Effector CD8-positive, alpha-beta T cell (primary cell): Measurements from ENCODE around the gene KRTAP10-9.
"Not testable (repeated sequence)": the region's sequence is repeated elsewhere in the genome, so short reads cannot be mapped to it uniquely, and the experiment has no call there.

Experiments used
- DNase-seq: peaks from one replicate; lab custom pipeline; 2025; lab: John Stamatoyannopoulos, UW

Gene KRTAP10-9

GRCh38 chr21:44639331-44639655, 12.4 kb downstream of the KRTAP10-9 start:
- no peak for DNase-seq

GRCh38 chr21:44640761-44641160, 13.9 kb downstream of the KRTAP10-9 start:
- DNase-seq: no peak

DNA sequence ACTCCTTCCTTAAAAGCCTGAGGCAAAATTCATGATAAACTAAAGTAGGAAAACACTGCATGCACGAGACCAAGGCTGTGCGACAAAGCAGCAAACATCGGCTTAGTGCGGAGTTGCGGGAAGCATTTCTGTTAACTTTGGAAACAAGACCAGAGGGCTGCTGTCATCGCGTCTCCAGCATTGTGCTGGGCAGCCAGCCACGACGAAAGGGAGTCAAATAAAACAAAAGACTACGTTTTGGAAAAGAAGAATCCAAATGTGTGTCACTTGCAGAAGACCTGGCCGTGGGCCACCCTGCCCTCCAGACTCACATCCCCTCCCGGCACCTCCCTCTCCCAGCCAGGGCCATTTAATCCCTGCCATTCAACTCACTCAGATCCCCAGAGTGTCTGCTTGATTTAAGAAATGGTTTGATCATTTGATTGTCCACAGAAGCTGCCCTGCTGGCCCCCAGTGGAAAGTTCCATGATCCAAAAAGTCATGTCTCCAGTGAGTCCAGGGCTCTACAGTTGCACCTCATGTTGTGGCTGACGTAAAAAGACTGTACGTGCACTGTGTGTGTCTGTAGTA, 16.9 kb downstream of the KRTAP10-9 start:
- no peak for DNase-seq

DNA sequence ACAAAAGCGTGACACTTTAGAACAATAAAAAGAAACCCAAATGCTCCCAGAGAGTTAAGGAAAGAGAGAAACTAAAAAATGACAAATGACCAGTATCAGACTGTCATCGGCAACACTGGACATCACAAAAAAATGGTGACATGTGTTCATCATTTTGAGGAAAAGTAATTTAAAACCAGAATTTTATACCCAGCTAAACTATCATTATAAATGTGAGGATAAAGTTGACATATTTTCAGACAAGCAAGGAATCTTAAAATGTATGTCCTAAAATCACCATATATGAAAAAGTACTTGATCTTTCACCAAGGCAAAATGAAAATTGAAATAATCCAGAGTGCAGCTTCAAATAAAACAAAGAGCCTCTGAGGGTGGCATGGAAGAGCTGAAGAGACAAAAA, 18.0 kb downstream of the KRTAP10-9 start:
- DNase-seq: no peak

DNA sequence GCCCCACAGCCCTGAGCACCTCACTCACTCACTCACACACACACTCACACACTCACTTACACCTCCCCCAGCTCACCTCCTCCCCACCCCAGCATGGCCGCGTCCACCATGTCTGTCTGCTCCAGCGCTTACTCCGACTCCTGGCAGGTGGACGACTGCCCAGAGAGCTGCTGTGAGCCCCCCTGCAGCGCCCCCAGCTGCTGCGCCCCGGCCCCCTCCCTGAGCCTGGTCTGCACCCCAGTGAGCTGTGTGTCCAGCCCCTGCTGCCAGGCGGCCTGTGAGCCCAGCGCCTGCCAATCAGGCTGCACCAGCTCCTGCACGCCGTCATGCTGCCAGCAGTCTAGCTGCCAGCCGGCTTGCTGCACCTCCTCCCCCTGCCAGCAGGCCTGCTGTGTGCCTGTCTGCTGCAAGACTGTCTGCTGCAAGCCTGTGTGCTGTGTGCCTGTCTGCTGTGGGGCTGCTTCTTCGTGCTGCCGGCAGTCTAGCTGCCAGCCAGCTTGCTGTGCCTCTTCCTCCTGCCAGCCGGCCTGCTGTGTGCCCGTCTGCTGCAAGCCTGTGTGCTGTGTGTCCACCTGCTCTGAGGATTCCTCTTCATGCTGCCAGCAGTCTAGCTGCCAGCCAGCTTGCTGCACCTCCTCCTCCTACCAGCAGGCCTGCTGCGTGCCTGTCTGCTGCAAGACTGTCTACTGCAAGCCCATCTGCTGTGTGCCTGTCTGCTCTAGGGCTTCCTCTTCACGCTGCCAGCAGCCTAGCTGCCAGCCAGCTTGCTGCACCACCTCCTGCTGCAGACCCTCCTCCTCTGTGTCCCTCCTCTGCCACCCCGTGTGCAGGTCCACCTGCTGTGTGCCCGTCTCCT, 19.7 kb downstream of the KRTAP10-9 start, which contains the start of gene KRTAP10-11:
KRTAP10-11 (plus strand) TSS at position 49 of the 856 bp plus-strand sequence; CDS start at position 94, 45 bp downstream.
- DNase-seq: not testable (repeated sequence)

DNA sequence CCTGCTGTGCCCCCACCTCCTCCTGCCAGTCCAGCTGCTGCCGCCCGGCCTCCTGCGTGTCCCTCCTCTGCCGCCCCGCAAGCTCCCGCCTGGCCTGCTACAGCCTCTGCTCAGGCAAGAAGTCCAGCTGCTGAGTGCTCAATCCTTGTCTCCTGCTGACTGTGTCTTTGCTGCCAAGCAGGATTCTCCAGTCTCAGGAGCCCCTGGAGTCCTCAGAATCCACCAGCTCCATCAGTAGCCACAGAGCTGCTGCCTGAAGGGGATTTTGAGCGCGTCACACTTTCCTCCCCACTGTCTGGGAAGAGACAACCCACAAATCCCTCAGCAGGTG, 20.3 kb downstream of the KRTAP10-9 start:
- no peak for DNase-seq

DNA sequence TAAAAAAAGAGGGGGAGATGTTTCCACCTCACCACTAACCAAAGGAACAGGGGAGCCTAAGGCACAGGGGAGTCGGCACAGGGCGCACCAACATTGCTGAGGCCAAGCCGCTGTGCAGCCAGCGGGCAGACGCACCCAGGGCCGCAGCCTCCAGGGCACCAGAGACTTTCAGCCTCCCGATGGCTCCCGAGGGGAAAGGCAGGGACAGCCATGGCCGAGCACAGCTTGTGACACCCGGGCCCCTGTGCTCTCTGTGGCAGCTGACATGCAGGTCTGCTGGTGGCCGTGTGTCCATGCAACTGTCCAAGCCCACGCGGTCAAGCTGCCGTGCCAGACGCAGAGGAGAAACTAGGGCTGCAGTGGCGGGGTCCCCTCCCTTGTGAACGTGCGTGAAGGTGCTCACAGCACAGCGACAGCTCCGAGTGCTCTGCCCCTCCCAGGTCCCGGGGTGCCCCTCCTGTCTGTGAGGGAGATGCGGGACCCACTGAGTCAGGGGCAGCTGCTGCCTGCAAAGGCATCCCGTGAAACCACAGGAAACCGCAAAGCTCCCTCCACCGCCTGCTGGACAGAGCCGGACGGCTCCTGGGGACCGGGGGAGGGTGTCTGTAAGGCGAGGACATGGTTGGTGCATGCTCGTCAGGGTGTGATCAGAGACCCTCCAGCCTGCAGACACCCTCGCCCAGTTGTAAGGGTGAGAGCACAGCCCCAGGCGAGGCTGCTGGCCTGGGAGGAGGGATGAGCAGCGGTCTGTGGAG, 21.8 kb downstream of the KRTAP10-9 start:
- DNase-seq: no peak

GRCh38 chr21:44649521-44650100, 22.7 kb downstream of the KRTAP10-9 start:
- DNase-seq: no peak

- DNase-seq: no peak
Measured at GRCh38 chr21:44650265-44650972, 23.5 kb downstream of the KRTAP10-9 start.

GRCh38 chr21:44650973-44651675, 24.2 kb downstream of the KRTAP10-9 start:
- DNase-seq: no peak

- no peak for DNase-seq
Measured at GRCh38 chr21:44653123-44653522, 26.2 kb downstream of the KRTAP10-9 start.

- peak; percentile 33 for DNase-seq
Measured at GRCh38 chr21:44653656-44654575, 27.0 kb downstream of the KRTAP10-9 start.

DNA sequence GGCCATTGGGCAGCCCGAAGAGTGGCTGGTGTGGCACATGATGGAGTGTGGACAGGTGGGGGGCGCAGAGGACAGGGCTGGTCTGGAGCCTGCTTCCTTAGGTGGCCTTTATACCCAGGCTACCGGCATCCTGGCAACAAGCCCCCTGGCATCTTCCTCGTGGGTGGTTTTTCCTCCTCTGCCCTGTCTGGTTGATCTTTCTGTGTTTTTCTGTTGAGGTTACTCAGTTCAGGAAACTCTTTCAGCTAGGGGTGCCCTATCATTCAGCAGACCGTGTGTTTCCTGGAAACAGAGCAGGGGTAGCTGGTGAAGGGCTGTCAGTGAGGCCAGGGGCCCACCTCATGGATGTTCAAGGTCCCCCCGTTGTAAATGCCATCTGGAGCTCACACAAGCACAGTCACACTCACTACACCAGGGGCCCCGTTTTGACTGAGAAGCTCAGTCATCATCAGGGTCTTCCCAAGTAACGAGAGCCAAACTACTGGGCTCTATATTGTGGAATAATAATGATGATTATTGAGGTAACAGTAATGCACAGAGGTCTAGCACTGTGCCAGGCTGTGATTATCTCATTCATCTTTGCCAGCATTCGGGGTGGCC, 27.8 kb downstream of the KRTAP10-9 start, which contains the start of gene KRTAP12-4:
KRTAP12-4 (minus strand) TSS at position 84 of the 600 bp plus-strand sequence; CDS start at position 39, 45 bp downstream.
- no peak for DNase-seq

- DNase-seq: no peak
Measured at GRCh38 chr21:44656868-44657267, 30.0 kb downstream of the KRTAP10-9 start.

DNA sequence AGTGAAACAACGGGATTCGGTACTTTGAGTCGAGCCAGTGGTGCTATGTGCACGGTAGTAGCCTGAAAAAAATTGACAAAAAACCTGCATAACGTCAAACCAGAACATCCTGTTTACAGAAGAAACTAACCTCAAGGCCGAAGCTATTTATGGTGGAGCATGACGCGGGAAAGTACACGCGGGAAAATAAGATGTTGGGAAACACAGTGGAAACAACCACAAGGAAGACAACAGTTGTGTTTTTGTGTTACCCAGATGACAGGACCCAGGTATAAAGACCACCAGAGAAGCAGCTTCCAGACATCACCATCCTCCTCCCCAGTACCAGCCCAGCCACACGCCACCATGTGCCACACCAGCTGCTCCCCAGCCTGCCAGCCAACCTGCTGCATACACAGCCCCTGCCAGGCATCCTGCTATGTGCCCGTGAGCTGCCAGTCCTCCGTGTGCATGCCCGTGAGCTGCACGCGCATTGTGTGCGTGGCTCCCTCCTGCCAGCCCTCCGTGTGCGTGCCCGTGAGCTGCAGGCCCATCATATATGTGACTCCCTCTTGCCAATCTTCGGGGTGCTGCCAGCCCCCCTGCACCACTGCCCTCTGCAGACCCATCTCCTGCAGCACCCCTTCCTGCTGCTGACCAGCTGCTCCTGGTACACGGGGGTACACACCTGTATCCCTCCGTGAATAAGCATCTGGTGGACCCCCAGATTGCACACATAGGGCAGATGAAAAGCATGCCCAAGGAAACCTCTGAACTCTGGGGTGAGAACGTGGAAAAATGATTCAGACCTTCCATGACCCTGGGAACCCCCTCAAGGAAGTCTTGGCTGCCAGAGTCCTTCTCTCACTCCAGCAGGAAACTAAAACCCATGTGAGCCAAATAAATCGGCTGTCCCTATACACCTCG, 31.0 kb downstream of the KRTAP10-9 start, which contains the start of gene KRTAP12-3:
KRTAP12-3 (plus strand) TSS at position 298 of the 906 bp plus-strand sequence; CDS start at position 346, 48 bp downstream.
- peak; percentile 32 for DNase-seq

DNA sequence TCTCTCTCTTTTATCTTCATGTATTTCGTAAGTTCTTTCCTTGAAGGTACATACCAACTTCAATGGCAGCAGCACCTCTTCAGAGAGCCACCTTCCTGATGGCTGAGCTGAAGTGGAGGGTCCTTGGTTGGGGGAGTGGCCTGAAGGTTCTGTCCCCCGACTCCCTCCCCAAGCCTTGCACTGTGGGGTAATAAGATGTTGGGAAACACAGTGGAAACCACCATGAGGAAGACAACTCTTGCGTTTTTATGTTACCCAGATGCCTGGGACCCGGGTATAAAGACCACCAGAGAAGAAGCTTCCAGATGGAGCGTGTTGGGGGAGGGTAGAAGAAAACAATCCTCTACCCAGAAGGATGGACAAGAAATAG, 31.6 kb downstream of the KRTAP10-9 start:
- no peak for DNase-seq

GRCh38 chr21:44658913-44659595, 32.2 kb downstream of the KRTAP10-9 start:
- no peak for DNase-seq

GRCh38 chr21:44661567-44661966, 34.7 kb downstream of the KRTAP10-9 start:
- not testable (repeated sequence) for DNase-seq
